Hepatocyte (in vitro differentiated cells): ENCODE results near the gene ANKRD44. TPM values are rescaled to one million over a fixed set of nuclear protein-coding genes. Genes with fewer than 3 reads are reported as not detected.

Experiments
- DNase-seq: peaks from one replicate; pipeline ENCODE4 v3.0.0-alpha.2; 2016; ENCODE audit warnings: low spot score
- H2AFZ ChIP-seq: fragments of 200-600 bp; sonication (generic); 2 replicates; pipeline ENCODE4 v1.6.0; 2016; ENCODE audit warnings: antibody characterized with exemption, mild to moderate bottlenecking
- H3K27ac ChIP-seq: fragments of 200-600 bp; sonication (generic); 2 replicates; pipeline ENCODE4 v1.5.1; 2016; ENCODE audit warnings: mild to moderate bottlenecking
- H3K27me3 ChIP-seq: fragments of 200-600 bp; sonication (generic); 2 replicates; pipeline ENCODE4 v1.6.1; 2016
- H3K36me3 ChIP-seq: fragments of 200-600 bp; sonication (generic); replicated peaks from 2 replicates; pipeline ENCODE4 v1.5.1; 2016; ENCODE audit warnings: low read depth; ENCODE audit not compliant: insufficient read depth
- H3K4me1 ChIP-seq: fragments of 200-600 bp; sonication (generic); 2 replicates; pipeline ENCODE4 v1.5.1; 2016; ENCODE audit warnings: mild to moderate bottlenecking, moderate library complexity; ENCODE audit not compliant: insufficient read depth
- H3K4me2 ChIP-seq: fragments of 200-600 bp; sonication (generic); 2 replicates; pipeline ENCODE4 v1.6.0; 2016
- H3K4me3 ChIP-seq: fragments of 200-600 bp; sonication (generic); 2 replicates; pipeline ENCODE4 v1.5.1; 2016; ENCODE audit warnings: mild to moderate bottlenecking
- H3K79me2 ChIP-seq: fragments of 200-600 bp; sonication (generic); 2 replicates; pipeline ENCODE4 v1.6.0; 2017; ENCODE audit warnings: mild to moderate bottlenecking
- H3K9me2 ChIP-seq: fragments of 200-600 bp; sonication (generic); replicated peaks from 2 replicates; pipeline ENCODE4 v1.6.0; 2017; ENCODE audit warnings: mild to moderate bottlenecking; ENCODE audit not compliant: insufficient read depth
- H3K9me3 ChIP-seq: fragments of 200-600 bp; sonication (generic); 2 replicates; pipeline ENCODE4 v1.5.1; 2016; ENCODE audit warnings: low read depth, mild to moderate bottlenecking
- H4K20me1 ChIP-seq: fragments of 200-600 bp; sonication (generic); 2 replicates; pipeline ENCODE4 v1.6.0; 2016; ENCODE audit warnings: mild to moderate bottlenecking; ENCODE audit not compliant: insufficient read depth, poor library complexity, severe bottlenecking
- CTCF ChIP-seq: fragments of 200-600 bp; sonication (generic); IDR thresholded peaks from 2 replicates; pipeline ENCODE4 v1.5.1; 2016; ENCODE audit warnings: antibody characterized with exemption, mild to moderate bottlenecking; ENCODE audit not compliant: poor library complexity
- EZH2 ChIP-seq: fragments of 200-600 bp; sonication (generic); IDR thresholded peaks from 2 replicates; pipeline ENCODE4 v1.6.1; 2016; ENCODE audit warnings: antibody characterized with exemption, mild to moderate bottlenecking, borderline replicate concordance
- EZH2phosphoT487 ChIP-seq: fragments of 200-600 bp; sonication (generic); IDR thresholded peaks from one replicate; pipeline ENCODE4 v1.6.1; 2018; ENCODE audit warnings: antibody characterized with exemption, mild to moderate bottlenecking, low read depth, moderate library complexity; ENCODE audit not compliant: unreplicated experiment, severe bottlenecking
- WGBS: methylation state at CpG from one replicate; pipeline ENCODE4 v1.1.6; 2016; ENCODE audit warnings: low lambda C conversion rate; ENCODE audit errors: missing lambda C conversion rate; 5-methylcytosine and 5-hydroxymethylcytosine counted together
- polyA plus RNA-seq: library from polyadenylated mRNA; unstranded; fragments of >200 nt; fragmentation: Nextera tagmentation; extraction: Ambion mirVana; gene quantifications from 2 replicates; pipeline ENCODE4 v1.2.1, GENCODE V29; 2016
- total RNA-seq: library from RNA; depleted of rRNA; stranded (reverse); fragments of >200 nt; gene quantifications from 2 replicates; pipeline ENCODE4 v1.2.3, GENCODE V29; 2014

The ANKRD44 gene
- total and polyA plus RNA-seq, 2 experiments from 2014 or later = 5.9 to 9.1 TPM

- no peaks in the 10 kb centered on the region for H3K9me3 ChIP-seq
- H3K79me2 ChIP-seq = no peaks in the 10 kb centered on the region
- H3K27ac ChIP-seq = no peak overlapping the region
- H3K4me2 ChIP-seq = peak overlapping the region; percentile 74
- H3K4me1 ChIP-seq = no peaks in the 10 kb centered on the region
- DNase-seq = peak; percentile 12
- H3K9me2 ChIP-seq = no peaks in the 10 kb centered on the region
- H2AFZ ChIP-seq = peak overlapping the region; percentile 55
- H3K4me3 ChIP-seq = no peak overlapping the region
- no peaks in the 10 kb centered on the region for H4K20me1 ChIP-seq
- no peaks in the 10 kb centered on the region for H3K27me3 ChIP-seq
- no peak for TF ChIP-seq CTCF
- TF ChIP-seq EZH2phosphoT487 = no peak
- H3K36me3 ChIP-seq = no peaks in the 10 kb centered on the region
- 48% methylated on average over 21 of the region's 39 CpGs for WGBS
Observed at GRCh38 chr2:197164141-197164754, 146.3 kb downstream of the ANKRD44 start.

DNA sequence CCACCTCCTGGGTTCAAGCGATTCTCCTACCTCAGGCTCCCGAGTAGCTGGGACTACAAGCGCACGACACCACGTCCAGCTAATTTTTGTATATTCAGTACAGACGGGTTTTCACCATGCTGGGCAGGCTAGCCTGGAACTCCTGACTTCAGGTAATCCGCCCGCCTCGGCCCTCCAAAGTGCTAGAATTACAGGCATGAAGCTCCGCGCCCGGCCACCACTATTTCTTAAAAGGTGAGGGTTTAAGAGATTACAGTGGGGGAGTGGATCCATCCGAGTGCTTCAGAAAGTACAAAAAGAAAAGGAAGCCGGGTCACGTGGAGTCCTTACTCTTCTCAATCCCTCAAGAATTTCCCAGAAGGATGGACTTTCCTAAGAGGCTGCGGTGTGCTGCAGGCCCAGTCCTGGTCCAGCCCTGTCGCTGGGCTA is 146.9 kb downstream of the ANKRD44 start:
- Histone ChIP-seq H2AFZ (no peak overlapping the region), H3K4me1 (no peaks in the 10 kb centered on the region), H3K4me3 (no peak overlapping the region), H4K20me1 (no peaks in the 10 kb centered on the region), H3K27me3 (no peaks in the 10 kb centered on the region), H3K36me3 (no peaks in the 10 kb centered on the region), H3K27ac (no peak overlapping the region), H3K9me3 (no peaks in the 10 kb centered on the region), H3K79me2 (no peaks in the 10 kb centered on the region), H3K9me2 (no peaks in the 10 kb centered on the region), H3K4me2 (peak overlapping the region; percentile 74)
- no peak for DNase-seq
- 89% methylated on average over 17 of the region's 17 CpGs for WGBS
- TF ChIP-seq EZH2 (no peak), CTCF (no peak), EZH2phosphoT487 (no peak)

- H3K4me1 ChIP-seq = peaks cover 6% of the 10 kb centered on the region
- H3K9me3 ChIP-seq = no peaks in the 10 kb centered on the region
- no peaks in the 10 kb centered on the region for H3K79me2 ChIP-seq
- TF ChIP-seq EZH2 = no peak
- TF ChIP-seq EZH2phosphoT487 = no peak
- TF ChIP-seq CTCF = no peak
- 92% methylated on average over 5 of the region's 5 CpGs for WGBS
- H3K4me2 ChIP-seq = no peak overlapping the region
- H3K4me3 ChIP-seq = no peak overlapping the region
- no peaks in the 10 kb centered on the region for H3K27me3 ChIP-seq
- no peaks in the 10 kb centered on the region for H4K20me1 ChIP-seq
- no peak overlapping the region for H2AFZ ChIP-seq
- H3K36me3 ChIP-seq = no peaks in the 10 kb centered on the region
- DNase-seq = no peak
- H3K9me2 ChIP-seq = no peaks in the 10 kb centered on the region
- H3K27ac ChIP-seq = no peak overlapping the region
Observed at GRCh38 chr2:197161774-197162173, 148.8 kb downstream of the ANKRD44 start.
